NCI-H1105 treated with DMSO at 0.1 percent for 48 hours (cell line): Measurements from ENCODE around the gene RPS27A.
"Not testable (repeated sequence)": the region's sequence is repeated elsewhere in the genome, so short reads cannot be mapped to it uniquely, and the experiment has no call there.

Source experiments
- DNase-seq: peaks from one replicate; lab custom pipeline; 2025; lab: John Stamatoyannopoulos, UW

RPS27A gene

DNA sequence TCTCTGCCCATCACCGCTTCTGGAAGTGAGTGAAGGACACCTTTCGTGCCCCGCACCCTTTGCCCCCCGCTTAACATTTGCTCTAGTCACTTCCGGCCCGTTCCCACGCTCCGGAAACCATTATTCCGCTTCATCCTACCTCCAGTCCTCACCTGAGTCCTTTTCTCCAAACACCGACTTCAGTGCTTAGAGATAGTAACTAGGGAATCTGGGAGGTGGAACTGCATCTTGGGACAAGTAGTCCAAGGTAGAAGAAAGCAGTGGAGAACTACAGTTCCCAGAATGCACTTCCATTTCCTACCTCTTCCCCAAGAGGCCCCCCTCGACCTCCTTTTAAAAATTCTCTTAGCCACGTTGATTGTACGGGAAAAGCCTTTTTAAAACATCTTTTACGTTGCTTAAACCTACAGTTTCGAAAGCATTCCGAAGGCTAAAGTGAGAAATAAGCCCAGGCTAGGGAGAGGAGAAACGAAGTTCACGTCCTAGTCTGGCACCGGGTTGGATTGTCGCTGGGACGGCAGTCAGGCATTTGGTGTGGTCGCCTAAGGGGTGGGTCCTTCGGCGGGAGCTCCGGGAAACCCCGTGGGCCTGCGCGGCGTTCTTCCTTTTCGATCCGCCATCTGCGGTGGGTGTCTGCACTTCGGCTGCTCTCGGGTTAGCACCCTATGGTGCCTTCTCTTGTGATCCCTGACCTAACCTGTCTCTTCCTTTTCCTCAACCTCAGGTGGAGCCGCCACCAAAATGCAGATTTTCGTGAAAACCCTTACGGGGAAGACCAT, at the start of gene RPS27A, which contains the start of gene CLHC1:
TSS of gene RPS27A (plus strand) at position 605 of the 779 bp plus-strand sequence. CDS start at position 742, 137 bp downstream.
TSS of gene CLHC1 (minus strand) at position 210 of the 779 bp plus-strand sequence. CDS start 9,882 bp downstream, outside the sequence.
- peak; percentile 98 for DNase-seq

- not testable (repeated sequence) for DNase-seq
Measured at GRCh38 chr2:55186837-55187236, 45.7 kb upstream of the RPS27A start.

DNA sequence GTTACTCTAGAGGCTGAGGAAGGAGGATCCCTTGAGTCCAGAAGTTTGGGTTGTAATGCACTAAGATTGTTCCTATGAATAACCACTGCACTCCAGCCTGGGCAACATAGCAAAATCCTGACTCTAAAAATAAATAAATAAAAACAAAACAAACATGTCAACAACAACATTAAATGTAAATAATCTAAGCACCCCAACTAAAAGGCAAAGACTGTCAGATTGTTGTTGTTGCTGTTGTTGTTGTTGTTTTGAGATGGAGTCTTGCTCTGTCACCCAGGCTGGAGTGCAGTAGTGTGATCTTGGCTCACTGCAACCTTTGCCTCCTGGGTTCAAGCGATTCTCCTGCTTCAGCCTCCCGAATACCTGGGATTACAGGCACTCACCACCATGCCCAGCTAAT, 40.6 kb upstream of the RPS27A start:
- not testable (repeated sequence) for DNase-seq

GRCh38 chr2:55196526-55196925, 36.0 kb upstream of the RPS27A start:
- no peak for DNase-seq

GRCh38 chr2:55200416-55200815, 32.1 kb upstream of the RPS27A start:
- DNase-seq: no peak

GRCh38 chr2:55204536-55204935, 28.0 kb upstream of the RPS27A start:
- no peak for DNase-seq

- no peak for DNase-seq
Measured at GRCh38 chr2:55204950-55205349, 27.5 kb upstream of the RPS27A start.

DNA sequence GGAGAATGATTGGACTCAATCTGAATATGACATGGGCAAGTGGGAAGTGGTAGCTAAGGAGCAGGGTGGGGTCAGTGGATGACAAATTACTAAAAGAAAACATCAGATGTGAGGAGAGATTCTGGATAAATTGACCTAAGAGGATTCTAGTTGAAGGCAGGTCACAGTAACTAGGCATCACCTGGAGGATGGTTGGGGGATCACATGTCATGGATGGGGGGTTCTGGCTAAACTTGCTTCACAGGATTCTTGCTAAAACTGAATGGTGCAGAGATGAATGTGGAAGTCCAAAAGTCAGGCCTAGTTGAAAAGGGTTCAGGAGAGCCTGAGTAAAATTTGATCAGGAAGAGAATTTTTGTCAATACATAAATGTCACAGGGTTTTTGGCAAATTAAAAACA, 18.7 kb upstream of the RPS27A start:
- DNase-seq: no peak

DNA sequence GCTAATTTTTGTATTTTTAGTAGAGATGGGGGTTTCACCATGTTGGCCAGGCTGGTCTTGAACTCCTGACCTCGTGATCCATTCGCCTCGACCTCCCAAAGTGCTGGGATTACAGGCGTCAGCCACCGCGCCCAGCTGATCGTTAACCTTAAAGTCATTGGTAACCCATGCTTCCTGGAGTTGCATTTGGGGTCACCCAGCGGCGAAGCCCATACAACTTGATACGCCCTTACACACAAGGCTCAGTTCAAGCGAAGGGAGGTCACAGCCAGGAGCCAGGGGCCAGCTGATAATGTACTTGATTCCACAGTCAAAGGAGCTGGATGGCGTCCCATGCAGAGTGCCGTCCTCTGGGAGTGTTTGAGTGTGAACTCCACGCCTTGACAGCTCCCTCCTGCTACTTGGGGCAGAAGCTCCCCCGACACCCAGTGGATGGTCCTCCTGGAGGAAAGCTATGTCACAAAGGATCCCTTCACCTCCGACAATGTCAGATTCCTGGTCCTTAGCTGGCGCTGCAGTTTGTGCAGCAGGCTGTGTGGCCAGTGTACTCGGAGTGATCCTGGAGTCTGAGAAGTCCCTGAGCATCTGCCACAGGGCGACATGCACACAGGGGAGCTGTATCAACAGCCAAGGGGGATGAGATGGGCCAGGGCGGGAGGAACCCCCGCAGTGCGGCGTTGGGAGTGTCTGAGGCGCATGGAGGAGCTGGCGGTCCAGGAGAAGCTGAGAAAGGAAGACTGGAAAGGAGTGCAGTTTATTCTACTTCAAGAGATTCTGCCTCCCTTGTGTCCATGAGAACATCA, 8.3 kb upstream of the RPS27A start:
- no peak for DNase-seq

DNA sequence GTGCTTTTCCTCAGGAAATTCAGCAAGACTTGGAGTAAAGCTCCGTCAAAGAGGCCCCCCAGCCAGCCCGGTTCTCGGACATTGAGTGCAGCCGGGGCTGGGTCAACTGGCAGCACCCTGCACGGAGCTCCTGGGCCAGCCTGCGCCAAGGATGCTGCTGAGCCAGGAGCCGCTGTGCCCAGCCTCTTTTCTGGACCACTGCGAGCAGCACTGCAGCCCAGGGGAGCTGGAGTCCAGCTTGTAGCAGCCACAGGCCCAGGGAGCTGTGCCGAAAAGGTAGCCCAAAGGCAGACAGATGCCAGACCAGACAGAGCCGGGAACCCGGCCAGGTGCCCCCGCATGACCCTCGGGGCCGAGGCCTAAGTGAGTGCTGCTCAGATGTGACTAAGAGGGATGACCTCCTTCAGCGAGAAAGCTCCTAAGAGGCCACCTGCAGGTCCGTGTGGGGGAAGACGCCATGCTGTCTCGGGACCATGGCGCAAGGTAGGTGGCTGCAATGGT, 7.7 kb upstream of the RPS27A start:
- no peak for DNase-seq

- no peak for DNase-seq
Measured at GRCh38 chr2:55225481-55226020, 6.9 kb upstream of the RPS27A start.

- DNase-seq: not testable (repeated sequence)
Measured at GRCh38 chr2:55227437-55228225, 4.9 kb upstream of the RPS27A start.

DNA sequence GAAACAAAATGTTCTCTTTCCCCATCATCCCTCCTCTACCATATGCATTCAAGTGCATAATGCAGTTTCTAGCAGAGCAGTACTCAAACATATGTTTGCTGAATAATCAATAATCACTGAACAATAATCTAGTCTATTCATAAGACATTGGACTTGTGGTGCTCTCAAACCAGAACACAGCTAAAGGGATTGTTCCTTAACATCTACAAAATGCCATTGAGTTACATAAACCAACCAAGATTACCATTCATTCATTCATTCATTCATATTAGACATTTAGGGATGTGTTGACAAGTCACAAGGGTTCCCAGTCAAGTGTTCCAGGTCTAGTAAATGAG, 4.3 kb upstream of the RPS27A start:
- no peak for DNase-seq

DNA sequence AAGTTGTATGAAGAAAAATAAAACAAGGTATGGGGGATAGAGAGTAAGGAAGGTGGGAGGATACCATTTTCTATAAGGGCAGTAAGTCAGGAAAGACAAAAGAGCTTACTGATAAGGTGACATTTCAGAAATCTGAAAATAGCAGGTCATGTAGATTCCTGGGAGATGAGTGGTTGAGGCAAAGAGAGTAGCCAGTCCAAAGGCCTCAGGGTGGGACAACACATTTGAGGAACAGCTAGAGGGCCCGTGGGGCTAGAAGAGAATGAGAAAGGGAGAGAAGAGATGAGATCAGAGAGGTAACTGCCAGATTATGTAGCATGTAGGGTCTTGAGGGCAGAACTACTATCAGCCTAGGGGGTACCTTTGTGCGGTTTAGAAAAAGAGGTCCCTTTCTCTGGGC, 3.3 kb upstream of the RPS27A start:
- DNase-seq: no peak

- no peak for DNase-seq
Measured at GRCh38 chr2:55230551-55230950, 1.9 kb upstream of the RPS27A start.

- DNase-seq: no peak
Measured at GRCh38 chr2:55231546-55232083, 873 bp upstream of the RPS27A start.

DNA sequence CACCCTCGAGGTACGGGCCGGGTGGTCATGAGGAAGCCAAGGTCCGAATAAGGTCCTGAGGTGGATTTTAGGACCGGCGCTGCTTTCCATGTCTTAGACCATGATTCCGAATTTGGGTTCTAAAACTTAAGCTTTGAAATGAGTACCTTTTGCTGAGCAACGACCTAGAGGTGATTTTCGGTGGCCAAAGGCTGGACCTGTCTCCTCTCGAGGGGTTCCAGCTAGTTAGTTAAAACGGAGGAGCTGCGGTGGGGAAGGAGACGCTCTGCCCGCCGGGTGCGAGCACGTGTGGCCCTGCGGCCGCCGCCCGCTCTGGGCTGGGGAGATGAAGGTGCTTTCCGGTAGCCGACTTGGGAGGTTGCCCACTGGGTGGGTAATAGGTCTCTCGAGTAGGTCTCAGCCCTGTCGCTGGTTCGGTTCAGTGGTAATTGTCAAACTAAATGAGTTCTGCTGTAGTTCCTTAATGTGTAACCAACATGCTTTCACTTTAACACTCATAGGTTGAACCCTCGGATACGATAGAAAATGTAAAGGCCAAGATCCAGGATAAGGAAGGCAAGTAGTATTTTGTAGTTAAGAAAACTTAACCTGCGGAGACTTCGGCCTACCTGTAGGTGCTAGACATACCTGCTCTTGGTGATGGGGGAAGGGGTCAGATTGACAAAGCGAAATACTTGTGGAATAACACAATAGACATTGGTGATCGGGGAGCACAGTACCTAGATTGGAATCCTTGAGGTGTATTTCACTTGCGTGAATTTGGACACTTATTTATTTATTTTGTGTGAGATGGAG, 572 bp downstream of the RPS27A start:
- DNase-seq: no peak

- no peak for DNase-seq
Measured at GRCh38 chr2:55233658-55233940, 1.1 kb downstream of the RPS27A start.

GRCh38 chr2:55235724-55236538, 3.4 kb downstream of the RPS27A start:
- DNase-seq: no peak

DNA sequence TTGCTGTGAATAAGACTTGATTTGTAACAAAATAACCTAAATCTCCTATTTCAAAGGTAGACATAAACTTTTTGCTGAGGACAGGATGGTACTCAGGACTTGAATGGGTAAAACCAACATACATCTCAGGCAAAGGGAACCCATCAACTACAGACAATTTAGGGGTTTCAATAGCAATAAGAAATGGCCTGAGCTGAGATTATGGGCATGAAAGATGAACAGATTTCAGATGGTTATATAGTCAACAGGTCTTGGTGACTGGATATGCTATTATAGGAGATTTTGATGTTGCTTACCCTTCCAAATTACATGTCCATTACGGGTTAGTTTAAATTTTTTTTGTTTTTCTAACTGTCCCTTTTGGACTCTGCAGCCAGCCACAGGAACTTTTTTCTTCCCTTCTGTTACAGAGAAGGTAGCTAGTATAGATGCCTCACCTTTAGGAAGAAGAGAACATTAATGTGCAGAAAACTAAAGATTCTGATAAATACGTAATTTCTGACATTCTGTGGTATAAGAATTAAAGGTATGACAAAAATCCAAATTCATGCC, 4.6 kb downstream of the RPS27A start:
- DNase-seq: no peak
